Measurements from ENCODE around the gene DOCK2. TPM values are rescaled to one million over a fixed set of nuclear protein-coding genes. Genes with fewer than 3 reads are reported as not detected.
A peak's percentile ranks its signal among the peaks of the same experiment; 100 is the strongest.

The DOCK2 gene
- total RNA-seq, 1 donor from 2014 or later: not detected

DNA sequence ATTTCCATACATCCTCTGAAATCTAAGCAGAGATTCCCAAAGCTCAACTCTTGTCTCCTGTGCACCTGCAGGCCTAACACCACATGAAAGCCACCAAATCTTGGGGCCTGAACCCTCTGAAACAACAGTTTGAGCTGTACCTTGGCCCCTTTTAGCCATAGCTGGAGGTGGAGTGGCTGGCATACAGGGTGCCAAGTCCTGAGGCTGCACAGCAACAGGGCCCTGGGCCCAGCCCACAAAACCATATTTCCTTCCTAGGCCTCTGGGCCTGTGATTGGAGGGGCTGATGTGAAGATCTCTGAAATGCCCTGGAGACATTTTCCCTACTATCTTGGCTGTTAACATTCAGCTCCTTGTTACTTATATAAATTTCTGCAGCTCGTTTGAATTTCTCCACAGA is 26.5 kb downstream of the DOCK2 start:
- FAIRE-seq (no peak), DNase-seq (ENCODE audit: low read depth) (no peak)

DNA sequence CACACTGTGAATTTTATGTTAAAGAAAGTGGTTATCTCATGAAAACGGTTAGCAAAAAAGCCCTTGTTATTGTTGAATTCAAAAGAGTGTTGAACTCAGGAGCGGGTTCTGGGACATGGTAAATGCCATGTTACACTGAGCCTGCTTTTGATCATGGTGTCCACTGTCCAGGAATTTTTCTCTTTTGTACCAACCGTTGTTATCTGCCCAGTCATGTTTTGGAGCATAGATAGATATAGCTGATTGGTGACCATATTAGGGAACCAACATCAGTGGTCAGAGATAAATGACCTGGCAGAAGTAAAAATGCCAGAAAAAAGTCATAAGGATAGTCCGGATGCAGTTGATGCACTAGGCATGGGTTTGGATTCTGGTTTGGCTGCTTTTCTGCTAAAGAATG is 29.3 kb downstream of the DOCK2 start:
- no peak overlapping the region for H3K4me3 ChIP-seq (ENCODE audit: low read depth, low read length)
- H3K36me3 ChIP-seq (ENCODE audit: control insufficient read depth, insufficient read depth, low read length): no peaks in the 10 kb centered on the region
- DNase-seq (ENCODE audit: low read depth) (no peak), FAIRE-seq (no peak)
- TF ChIP-seq, protein P1, sequence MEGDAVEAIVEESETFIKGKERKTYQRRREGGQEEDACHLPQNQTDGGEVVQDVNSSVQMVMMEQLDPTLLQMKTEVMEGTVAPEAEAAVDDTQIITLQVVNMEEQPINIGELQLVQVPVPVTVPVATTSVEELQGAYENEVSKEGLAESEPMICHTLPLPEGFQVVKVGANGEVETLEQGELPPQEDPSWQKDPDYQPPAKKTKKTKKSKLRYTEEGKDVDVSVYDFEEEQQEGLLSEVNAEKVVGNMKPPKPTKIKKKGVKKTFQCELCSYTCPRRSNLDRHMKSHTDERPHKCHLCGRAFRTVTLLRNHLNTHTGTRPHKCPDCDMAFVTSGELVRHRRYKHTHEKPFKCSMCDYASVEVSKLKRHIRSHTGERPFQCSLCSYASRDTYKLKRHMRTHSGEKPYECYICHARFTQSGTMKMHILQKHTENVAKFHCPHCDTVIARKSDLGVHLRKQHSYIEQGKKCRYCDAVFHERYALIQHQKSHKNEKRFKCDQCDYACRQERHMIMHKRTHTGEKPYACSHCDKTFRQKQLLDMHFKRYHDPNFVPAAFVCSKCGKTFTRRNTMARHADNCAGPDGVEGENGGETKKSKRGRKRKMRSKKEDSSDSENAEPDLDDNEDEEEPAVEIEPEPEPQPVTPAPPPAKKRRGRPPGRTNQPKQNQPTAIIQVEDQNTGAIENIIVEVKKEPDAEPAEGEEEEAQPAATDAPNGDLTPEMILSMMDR (IDR thresholded peaks at IDR 0.05; ENCODE audit: insufficient read depth, low read length, severe bottlenecking): no peak
- no peaks in the 10 kb centered on the region for H3K27me3 ChIP-seq (ENCODE audit: control insufficient read depth, insufficient read depth, low read length)

More for the DNA sequence above, 26.5 kb downstream of the DOCK2 start:
- no peaks in the 10 kb centered on the region for H3K27me3 ChIP-seq (ENCODE audit: control insufficient read depth, insufficient read depth, low read length)
- H3K36me3 ChIP-seq (ENCODE audit: control insufficient read depth, insufficient read depth, low read length): no peaks in the 10 kb centered on the region
- no peak overlapping the region for H3K4me3 ChIP-seq (ENCODE audit: low read depth, low read length)
- TF ChIP-seq, protein P1 (IDR thresholded peaks at IDR 0.05; ENCODE audit: insufficient read depth, low read length, severe bottlenecking): no peak

DNA sequence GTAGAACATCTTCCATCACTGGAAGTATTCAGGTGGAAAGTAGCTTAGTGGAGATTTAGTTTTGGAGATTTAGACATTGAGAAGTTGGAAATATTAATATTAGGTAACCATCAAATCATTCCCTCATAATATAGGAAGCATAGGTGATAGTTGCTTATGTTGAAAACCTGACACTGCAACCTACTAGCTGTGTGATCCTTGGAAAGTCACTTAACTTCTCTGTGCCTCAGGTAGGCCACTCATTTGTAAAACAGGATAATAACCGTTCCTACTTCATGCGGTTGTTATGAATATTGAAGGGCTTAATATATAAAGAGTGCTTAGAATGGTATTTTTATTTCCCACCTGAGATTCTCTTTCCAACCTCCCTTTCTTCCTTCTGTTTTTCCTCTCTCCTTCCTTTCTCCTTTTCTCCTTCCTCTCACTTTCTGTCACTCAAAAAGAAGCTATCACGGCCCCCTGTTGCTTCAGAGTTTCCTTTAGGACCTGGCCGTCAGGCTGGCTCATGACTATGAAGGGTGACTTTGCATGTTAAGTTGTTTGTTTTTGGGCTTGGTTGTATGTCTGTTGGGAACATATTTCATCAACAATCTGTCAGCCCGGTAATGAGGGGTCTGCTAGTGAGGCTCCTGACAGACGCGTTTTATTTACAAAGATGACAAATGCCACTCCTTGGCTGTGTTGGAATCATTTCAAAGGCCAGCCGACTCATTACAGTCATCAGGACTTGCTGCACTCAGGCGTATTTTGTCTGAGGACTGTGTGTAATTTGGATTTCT is 31.0 kb downstream of the DOCK2 start:
- Histone ChIP-seq H3K4me3 (ENCODE audit: low read depth, low read length) (no peak overlapping the region), H3K27me3 (ENCODE audit: control insufficient read depth, insufficient read depth, low read length) (no peaks in the 10 kb centered on the region), H3K36me3 (ENCODE audit: control insufficient read depth, insufficient read depth, low read length) (no peaks in the 10 kb centered on the region)
- FAIRE-seq (no peak), DNase-seq (ENCODE audit: low read depth) (peak; percentile 31)
- TF ChIP-seq, protein P1 (IDR thresholded peaks at IDR 0.05; ENCODE audit: insufficient read depth, low read length, severe bottlenecking): no peak

- TF ChIP-seq, protein P1 (IDR thresholded peaks at IDR 0.05; ENCODE audit: insufficient read depth, low read length, severe bottlenecking): no peak
- FAIRE-seq: no peak
- no peaks in the 10 kb centered on the region for H3K27me3 ChIP-seq (ENCODE audit: control insufficient read depth, insufficient read depth, low read length)
- H3K4me3 ChIP-seq (ENCODE audit: low read depth, low read length): no peak overlapping the region
- no peak for DNase-seq (ENCODE audit: low read depth)
- H3K36me3 ChIP-seq (ENCODE audit: control insufficient read depth, insufficient read depth, low read length): no peaks in the 10 kb centered on the region
Measured at GRCh38 chr5:169668732-169669131, 31.7 kb downstream of the DOCK2 start.

DNA sequence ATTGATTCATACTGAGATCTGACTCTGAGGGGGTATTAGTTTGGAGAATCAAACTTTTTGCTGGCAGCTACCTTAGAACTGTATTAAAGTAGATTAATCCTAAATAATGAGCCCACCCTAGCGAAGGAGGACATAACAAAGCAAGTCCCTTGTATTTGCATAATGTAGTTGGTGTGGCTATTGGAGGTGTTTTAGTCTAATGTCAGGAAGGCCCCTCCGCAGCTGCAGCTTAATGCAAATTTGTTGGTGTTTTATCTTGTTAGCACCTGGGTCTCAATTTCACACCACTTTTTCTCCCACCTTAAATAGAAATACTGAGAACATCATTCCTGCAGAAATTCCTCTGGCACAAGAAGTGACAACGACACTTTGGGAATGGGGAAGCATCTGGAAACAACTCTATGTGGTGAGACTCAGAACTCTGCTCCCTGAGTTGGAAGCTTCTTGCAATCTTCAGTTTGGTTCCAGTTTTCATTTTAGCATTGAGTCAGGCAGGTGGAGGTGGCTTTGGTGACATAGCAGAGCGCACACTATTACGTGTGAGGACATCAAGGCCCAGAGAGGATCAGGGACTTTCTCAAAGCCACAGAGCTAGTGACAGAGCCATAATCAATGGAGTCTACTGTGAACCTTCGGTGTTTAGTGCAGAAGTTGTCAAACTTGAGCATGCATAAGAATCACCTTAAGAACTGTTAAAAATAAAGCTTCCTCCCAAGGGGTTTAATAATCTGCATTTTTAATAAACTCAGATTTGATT is 33.9 kb downstream of the DOCK2 start:
- TF ChIP-seq, protein P1 (IDR thresholded peaks at IDR 0.05; ENCODE audit: insufficient read depth, low read length, severe bottlenecking): no peak
- Histone ChIP-seq H3K27me3 (ENCODE audit: control insufficient read depth, insufficient read depth, low read length) (no peaks in the 10 kb centered on the region), H3K4me3 (ENCODE audit: low read depth, low read length) (no peak overlapping the region), H3K36me3 (ENCODE audit: control insufficient read depth, insufficient read depth, low read length) (no peaks in the 10 kb centered on the region)
- DNase-seq (ENCODE audit: low read depth): no peak
- FAIRE-seq: no peak
